Measurements from ENCODE around the gene PUSL1.

Gene PUSL1

DNA sequence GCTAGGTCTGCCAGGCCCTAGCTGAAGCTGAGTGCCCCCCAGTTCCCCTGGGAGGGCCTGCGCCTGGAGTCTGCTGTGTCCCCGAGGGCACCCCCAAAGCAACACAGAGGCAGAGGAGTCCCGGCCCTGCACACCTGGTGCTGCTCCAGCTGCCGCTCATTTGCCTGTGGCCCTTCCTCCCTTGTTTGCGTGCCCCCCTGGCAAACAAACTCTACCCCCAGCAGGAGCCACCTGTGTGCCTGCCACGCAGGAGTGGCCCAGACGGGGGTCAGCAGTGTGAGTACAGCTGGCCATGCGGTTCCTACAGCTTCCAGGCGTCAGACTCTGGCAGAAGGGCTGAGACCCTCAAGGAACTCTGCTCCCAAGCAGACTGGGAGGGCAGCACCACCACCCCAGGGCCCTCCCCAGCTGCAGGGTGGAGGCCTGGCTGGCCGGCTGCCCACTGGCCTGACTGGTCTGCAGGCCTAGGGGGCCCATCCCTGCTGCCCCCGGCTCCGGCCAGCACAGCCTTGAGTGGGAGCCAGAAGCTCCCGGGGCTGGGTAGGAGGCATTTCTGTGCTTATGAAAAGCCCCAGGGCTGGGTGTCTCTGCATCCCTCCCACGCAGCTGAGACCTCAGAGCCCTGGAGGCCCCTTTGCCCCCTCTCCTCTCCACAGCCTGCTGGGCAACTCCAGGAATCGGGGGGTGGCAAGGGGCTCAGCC, 22.1 kb downstream of the PUSL1 start:
- TF ChIP-seq, protein P1, sequence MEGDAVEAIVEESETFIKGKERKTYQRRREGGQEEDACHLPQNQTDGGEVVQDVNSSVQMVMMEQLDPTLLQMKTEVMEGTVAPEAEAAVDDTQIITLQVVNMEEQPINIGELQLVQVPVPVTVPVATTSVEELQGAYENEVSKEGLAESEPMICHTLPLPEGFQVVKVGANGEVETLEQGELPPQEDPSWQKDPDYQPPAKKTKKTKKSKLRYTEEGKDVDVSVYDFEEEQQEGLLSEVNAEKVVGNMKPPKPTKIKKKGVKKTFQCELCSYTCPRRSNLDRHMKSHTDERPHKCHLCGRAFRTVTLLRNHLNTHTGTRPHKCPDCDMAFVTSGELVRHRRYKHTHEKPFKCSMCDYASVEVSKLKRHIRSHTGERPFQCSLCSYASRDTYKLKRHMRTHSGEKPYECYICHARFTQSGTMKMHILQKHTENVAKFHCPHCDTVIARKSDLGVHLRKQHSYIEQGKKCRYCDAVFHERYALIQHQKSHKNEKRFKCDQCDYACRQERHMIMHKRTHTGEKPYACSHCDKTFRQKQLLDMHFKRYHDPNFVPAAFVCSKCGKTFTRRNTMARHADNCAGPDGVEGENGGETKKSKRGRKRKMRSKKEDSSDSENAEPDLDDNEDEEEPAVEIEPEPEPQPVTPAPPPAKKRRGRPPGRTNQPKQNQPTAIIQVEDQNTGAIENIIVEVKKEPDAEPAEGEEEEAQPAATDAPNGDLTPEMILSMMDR (IDR thresholded peaks at IDR 0.05; ENCODE audit: insufficient read depth, low read length, poor library complexity, severe bottlenecking): no peak
- Histone ChIP-seq H3K4me3 (replicated peaks; ENCODE audit: low read depth, low read length) (no peak overlapping the region), H3K27me3 (replicated peaks; ENCODE audit: control insufficient read depth, insufficient read depth, low read length) (no peaks in the 10 kb centered on the region), H3K36me3 (ENCODE audit: control insufficient read depth, insufficient read depth, low read length) (peaks cover 6% of the 10 kb centered on the region)
- DNase-seq (ENCODE audit: extremely low read depth, insufficient read length): no peak

DNA sequence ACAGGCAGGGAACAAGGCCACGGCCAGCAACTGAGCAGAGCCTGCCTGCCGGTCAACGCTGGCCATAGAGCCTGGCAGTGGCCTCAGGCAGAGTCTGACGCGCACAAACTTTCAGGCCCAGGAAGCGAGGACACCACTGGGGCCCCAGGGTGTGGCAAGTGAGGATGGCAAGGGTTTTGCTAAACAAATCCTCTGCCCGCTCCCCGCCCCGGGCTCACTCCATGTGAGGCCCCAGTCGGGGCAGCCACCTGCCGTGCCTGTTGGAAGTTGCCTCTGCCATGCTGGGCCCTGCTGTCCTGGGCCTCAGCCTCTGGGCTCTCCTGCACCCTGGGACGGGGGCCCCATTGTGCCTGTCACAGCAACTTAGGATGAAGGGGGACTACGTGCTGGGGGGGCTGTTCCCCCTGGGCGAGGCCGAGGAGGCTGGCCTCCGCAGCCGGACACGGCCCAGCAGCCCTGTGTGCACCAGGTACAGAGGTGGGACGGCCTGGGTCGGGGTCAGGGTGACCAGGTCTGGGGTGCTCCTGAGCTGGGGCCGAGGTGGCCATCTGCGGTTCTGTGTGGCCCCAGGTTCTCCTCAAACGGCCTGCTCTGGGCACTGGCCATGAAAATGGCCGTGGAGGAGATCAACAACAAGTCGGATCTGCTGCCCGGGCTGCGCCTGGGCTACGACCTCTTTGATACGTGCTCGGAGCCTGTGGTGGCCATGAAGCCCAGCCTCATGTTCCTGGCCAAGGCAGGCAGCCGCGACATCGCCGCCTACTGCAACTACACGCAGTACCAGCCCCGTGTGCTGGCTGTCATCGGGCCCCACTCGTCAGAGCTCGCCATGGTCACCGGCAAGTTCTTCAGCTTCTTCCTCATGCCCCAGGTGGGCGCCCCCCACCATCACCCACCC, 22.9 kb downstream of the PUSL1 start, which contains the start of gene TAS1R3:
Gene TAS1R3, plus strand, starts transcription at position 213 of the 898 bp plus-strand sequence. Its CDS starts 66 bp downstream, at position 279.
- no peak for DNase-seq (ENCODE audit: extremely low read depth, insufficient read length)
- TF ChIP-seq, protein P1 (IDR thresholded peaks at IDR 0.05; ENCODE audit: insufficient read depth, low read length, poor library complexity, severe bottlenecking): no peak
- Histone ChIP-seq H3K36me3 (ENCODE audit: control insufficient read depth, insufficient read depth, low read length) (peaks cover 6% of the 10 kb centered on the region), H3K4me3 (replicated peaks; ENCODE audit: low read depth, low read length) (no peak within 1 kb of the TSS), H3K27me3 (replicated peaks; ENCODE audit: control insufficient read depth, insufficient read depth, low read length) (no peaks in the 10 kb centered on the region)

DNA sequence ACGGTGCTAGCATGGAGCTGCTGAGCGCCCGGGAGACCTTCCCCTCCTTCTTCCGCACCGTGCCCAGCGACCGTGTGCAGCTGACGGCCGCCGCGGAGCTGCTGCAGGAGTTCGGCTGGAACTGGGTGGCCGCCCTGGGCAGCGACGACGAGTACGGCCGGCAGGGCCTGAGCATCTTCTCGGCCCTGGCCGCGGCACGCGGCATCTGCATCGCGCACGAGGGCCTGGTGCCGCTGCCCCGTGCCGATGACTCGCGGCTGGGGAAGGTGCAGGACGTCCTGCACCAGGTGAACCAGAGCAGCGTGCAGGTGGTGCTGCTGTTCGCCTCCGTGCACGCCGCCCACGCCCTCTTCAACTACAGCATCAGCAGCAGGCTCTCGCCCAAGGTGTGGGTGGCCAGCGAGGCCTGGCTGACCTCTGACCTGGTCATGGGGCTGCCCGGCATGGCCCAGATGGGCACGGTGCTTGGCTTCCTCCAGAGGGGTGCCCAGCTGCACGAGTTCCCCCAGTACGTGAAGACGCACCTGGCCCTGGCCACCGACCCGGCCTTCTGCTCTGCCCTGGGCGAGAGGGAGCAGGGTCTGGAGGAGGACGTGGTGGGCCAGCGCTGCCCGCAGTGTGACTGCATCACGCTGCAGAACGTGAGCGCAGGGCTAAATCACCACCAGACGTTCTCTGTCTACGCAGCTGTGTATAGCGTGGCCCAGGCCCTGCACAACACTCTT, 23.8 kb downstream of the PUSL1 start:
- H3K36me3 ChIP-seq (ENCODE audit: control insufficient read depth, insufficient read depth, low read length): peaks cover 6% of the 10 kb centered on the region

DNA sequence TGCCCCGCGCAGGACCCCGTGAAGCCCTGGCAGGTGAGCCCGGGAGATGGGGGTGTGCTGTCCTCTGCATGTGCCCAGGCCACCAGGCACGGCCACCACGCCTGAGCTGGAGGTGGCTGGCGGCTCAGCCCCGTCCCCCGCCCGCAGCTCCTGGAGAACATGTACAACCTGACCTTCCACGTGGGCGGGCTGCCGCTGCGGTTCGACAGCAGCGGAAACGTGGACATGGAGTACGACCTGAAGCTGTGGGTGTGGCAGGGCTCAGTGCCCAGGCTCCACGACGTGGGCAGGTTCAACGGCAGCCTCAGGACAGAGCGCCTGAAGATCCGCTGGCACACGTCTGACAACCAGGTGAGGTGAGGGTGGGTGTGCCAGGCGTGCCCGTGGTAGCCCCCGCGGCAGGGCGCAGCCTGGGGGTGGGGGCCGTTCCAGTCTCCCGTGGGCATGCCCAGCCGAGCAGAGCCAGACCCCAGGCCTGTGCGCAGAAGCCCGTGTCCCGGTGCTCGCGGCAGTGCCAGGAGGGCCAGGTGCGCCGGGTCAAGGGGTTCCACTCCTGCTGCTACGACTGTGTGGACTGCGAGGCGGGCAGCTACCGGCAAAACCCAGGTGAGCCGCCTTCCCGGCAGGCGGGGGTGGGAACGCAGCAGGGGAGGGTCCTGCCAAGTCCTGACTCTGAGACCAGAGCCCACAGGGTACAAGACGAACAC, 24.5 kb downstream of the PUSL1 start:
- no peaks in the 10 kb centered on the region for H3K27me3 ChIP-seq (replicated peaks; ENCODE audit: control insufficient read depth, insufficient read depth, low read length)
- TF ChIP-seq, protein P1 (IDR thresholded peaks at IDR 0.05; ENCODE audit: insufficient read depth, low read length, poor library complexity, severe bottlenecking): no peak
- H3K4me3 ChIP-seq (replicated peaks; ENCODE audit: low read depth, low read length): no peak overlapping the region
- no peak for DNase-seq (ENCODE audit: extremely low read depth, insufficient read length)
- peaks cover 3% of the 10 kb centered on the region for H3K36me3 ChIP-seq (ENCODE audit: control insufficient read depth, insufficient read depth, low read length)

More for the DNA sequence above, 23.8 kb downstream of the PUSL1 start:
- Histone ChIP-seq H3K27me3 (replicated peaks; ENCODE audit: control insufficient read depth, insufficient read depth, low read length) (no peaks in the 10 kb centered on the region), H3K4me3 (replicated peaks; ENCODE audit: low read depth, low read length) (no peak overlapping the region)
- TF ChIP-seq, protein P1 (IDR thresholded peaks at IDR 0.05; ENCODE audit: insufficient read depth, low read length, poor library complexity, severe bottlenecking): no peak
- DNase-seq (ENCODE audit: extremely low read depth, insufficient read length): no peak

DNA sequence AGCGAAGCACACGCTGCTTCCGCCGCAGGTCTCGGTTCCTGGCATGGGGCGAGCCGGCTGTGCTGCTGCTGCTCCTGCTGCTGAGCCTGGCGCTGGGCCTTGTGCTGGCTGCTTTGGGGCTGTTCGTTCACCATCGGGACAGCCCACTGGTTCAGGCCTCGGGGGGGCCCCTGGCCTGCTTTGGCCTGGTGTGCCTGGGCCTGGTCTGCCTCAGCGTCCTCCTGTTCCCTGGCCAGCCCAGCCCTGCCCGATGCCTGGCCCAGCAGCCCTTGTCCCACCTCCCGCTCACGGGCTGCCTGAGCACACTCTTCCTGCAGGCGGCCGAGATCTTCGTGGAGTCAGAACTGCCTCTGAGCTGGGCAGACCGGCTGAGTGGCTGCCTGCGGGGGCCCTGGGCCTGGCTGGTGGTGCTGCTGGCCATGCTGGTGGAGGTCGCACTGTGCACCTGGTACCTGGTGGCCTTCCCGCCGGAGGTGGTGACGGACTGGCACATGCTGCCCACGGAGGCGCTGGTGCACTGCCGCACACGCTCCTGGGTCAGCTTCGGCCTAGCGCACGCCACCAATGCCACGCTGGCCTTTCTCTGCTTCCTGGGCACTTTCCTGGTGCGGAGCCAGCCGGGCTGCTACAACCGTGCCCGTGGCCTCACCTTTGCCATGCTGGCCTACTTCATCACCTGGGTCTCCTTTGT, 25.3 kb downstream of the PUSL1 start:
- no peak for DNase-seq (ENCODE audit: extremely low read depth, insufficient read length)
- TF ChIP-seq, protein P1 (IDR thresholded peaks at IDR 0.05; ENCODE audit: insufficient read depth, low read length, poor library complexity, severe bottlenecking): no peak
- Histone ChIP-seq H3K36me3 (ENCODE audit: control insufficient read depth, insufficient read depth, low read length) (peaks cover 3% of the 10 kb centered on the region), H3K4me3 (replicated peaks; ENCODE audit: low read depth, low read length) (no peak overlapping the region), H3K27me3 (replicated peaks; ENCODE audit: control insufficient read depth, insufficient read depth, low read length) (no peaks in the 10 kb centered on the region)

Data from GM06990 (cell line).